OCI-LY3 (cell line): ENCODE data around the gene ARX.

Experiments
- H2AFZ ChIP-seq: fragments of 200-600, 300-600 bp; shearing (Covaris generic); 2 replicates; pipeline ENCODE4 v1.6.0; 2014; ENCODE audit warnings: antibody characterized with exemption, low read depth, low read length
- H3K27ac ChIP-seq: fragments of 200-600, 300-600 bp; sonication (generic); 2 replicates; pipeline ENCODE4 v1.5.1; 2014; ENCODE audit warnings: mild to moderate bottlenecking, low read length, moderate library complexity, mixed read lengths
- H3K27me3 ChIP-seq: fragments of 200-600, 300-600 bp; sonication (generic); 2 replicates; pipeline ENCODE4 v1.6.1; 2014; ENCODE audit warnings: low read depth, low read length, mixed read lengths
- H3K36me3 ChIP-seq: fragments of 200-600, 300-600 bp; sonication (generic); replicated peaks from 2 replicates; pipeline ENCODE3; 2014; ENCODE audit warnings: low read depth, low read length, mixed read lengths
- H3K4me1 ChIP-seq: fragments of 300-600, 200-600 bp; sonication (generic); 2 replicates; pipeline ENCODE4 v1.6.1; 2014; ENCODE audit warnings: low read length, mixed read lengths
- H3K4me2 ChIP-seq: fragments of 200-600, 300-600 bp; sonication (generic); 2 replicates; pipeline ENCODE4 v1.6.1; 2014; ENCODE audit warnings: low read length, mixed read lengths
- H3K4me3 ChIP-seq: fragments of 300-600, 200-600 bp; sonication (generic); 2 replicates; pipeline ENCODE4 v1.5.1; 2014; ENCODE audit warnings: antibody characterized with exemption, mild to moderate bottlenecking, low read length, moderate library complexity
- H3K79me2 ChIP-seq: fragments of 300-600, 200-600 bp; shearing (Covaris generic); 2 replicates; pipeline ENCODE4 v1.6.1; 2014; ENCODE audit warnings: mild to moderate bottlenecking, low read length, mixed read lengths
- H3K9ac ChIP-seq: fragments of 300-600, 200-600 bp; shearing (Covaris generic); 2 replicates; pipeline ENCODE4 v1.6.0; 2014; ENCODE audit warnings: mild to moderate bottlenecking, low read length, moderate library complexity
- H3K9me3 ChIP-seq: fragments of 200-600, 300-600 bp; shearing (Covaris generic); 2 replicates; pipeline ENCODE4 v1.6.1; 2014; ENCODE audit warnings: low read length, mixed read lengths; ENCODE audit not compliant: insufficient read depth
- H4K20me1 ChIP-seq: fragments of 200-600, 300-600 bp; sonication (generic); 2 replicates; pipeline ENCODE4 v1.6.1; 2016; ENCODE audit warnings: low read length, mixed read lengths; ENCODE audit not compliant: insufficient read depth
- CTCF ChIP-seq: fragments of 200-600, 300-600 bp; sonication (generic); IDR thresholded peaks from 2 replicates; pipeline ENCODE4 v1.5.1; 2014; ENCODE audit warnings: antibody characterized with exemption, low read length, low read depth
- EZH2phosphoT487 ChIP-seq: fragments of 200-600 bp; shearing (Covaris generic); IDR thresholded peaks from 2 replicates; pipeline ENCODE4 v1.6.1; 2018; ENCODE audit warnings: antibody characterized with exemption, mixed run types, low read depth

Gene ARX

DNA sequence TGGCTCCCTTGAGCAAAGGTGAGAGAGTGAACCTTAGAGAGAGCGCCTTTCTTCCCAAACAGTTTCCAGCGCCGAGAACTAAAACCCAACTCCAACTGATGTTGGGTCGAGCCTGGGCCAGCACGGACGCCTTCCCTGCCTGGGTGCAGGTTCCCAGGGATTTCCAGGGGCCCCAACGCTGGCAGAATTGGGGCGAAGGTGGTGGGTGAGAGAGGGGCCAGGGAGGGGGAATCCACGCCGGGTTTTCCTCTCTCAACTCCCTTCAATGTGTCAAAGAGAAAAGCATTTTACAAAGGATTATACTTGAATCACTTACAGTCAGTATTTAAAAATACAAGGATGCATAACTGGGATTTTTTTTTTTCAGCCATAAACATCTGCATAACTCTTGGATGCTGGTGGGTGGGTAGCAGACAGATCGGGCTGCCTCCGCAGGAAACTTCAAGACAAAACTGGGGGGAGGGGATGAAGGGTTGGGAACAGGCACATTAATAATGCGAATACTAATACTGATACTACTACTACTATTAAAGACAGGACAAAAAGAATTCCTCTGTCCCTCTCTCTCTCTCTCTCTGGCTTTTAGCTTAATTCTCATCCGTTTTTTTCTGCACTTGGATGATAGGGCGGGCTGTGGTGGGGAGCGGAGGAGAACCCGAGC lies 1.3 kb upstream of the ARX start:
- no peaks in the 10 kb centered on the region for H4K20me1 ChIP-seq
- H3K9me3 ChIP-seq = no peaks in the 10 kb centered on the region
- no peaks in the 10 kb centered on the region for H3K79me2 ChIP-seq
- TF ChIP-seq EZH2phosphoT487 (no peak), CTCF (no peak)
- no peak overlapping the region for H3K4me2 ChIP-seq
- no peak overlapping the region for H3K9ac ChIP-seq
- no peak overlapping the region for H3K4me3 ChIP-seq
- no peak overlapping the region for H2AFZ ChIP-seq
- H3K36me3 ChIP-seq = no peaks in the 10 kb centered on the region
- H3K4me1 ChIP-seq = no peaks in the 10 kb centered on the region
- H3K27me3 ChIP-seq = no peaks in the 10 kb centered on the region
- H3K27ac ChIP-seq = no peak overlapping the region

- H3K79me2 ChIP-seq = no peaks in the 10 kb centered on the region
- H3K27me3 ChIP-seq = no peaks in the 10 kb centered on the region
- no peak overlapping the region for H3K27ac ChIP-seq
- no peaks in the 10 kb centered on the region for H4K20me1 ChIP-seq
- no peaks in the 10 kb centered on the region for H3K4me1 ChIP-seq
- no peaks in the 10 kb centered on the region for H3K9me3 ChIP-seq
- no peaks in the 10 kb centered on the region for H3K36me3 ChIP-seq
- H3K9ac ChIP-seq = no peak overlapping the region
- TF ChIP-seq EZH2phosphoT487 (no peak), CTCF (no peak)
- no peak overlapping the region for H3K4me3 ChIP-seq
- no peak overlapping the region for H3K4me2 ChIP-seq
- H2AFZ ChIP-seq = no peak overlapping the region
These were observed 551 bp upstream of the ARX start for GRCh38 chrX:25016361-25016671.

GRCh38 chrX:25014366-25014838 lies 1.4 kb downstream of the ARX start:
- H3K4me1 ChIP-seq = no peaks in the 10 kb centered on the region
- H3K79me2 ChIP-seq = no peaks in the 10 kb centered on the region
- H3K36me3 ChIP-seq = no peaks in the 10 kb centered on the region
- no peak overlapping the region for H3K4me2 ChIP-seq
- no peak overlapping the region for H3K4me3 ChIP-seq
- H3K9ac ChIP-seq = no peak overlapping the region
- no peak for TF ChIP-seq CTCF
- TF ChIP-seq EZH2phosphoT487 = no peak
- no peaks in the 10 kb centered on the region for H3K9me3 ChIP-seq
- H4K20me1 ChIP-seq = no peaks in the 10 kb centered on the region
- H2AFZ ChIP-seq = no peak overlapping the region
- H3K27me3 ChIP-seq = no peaks in the 10 kb centered on the region
- no peak overlapping the region for H3K27ac ChIP-seq

DNA sequence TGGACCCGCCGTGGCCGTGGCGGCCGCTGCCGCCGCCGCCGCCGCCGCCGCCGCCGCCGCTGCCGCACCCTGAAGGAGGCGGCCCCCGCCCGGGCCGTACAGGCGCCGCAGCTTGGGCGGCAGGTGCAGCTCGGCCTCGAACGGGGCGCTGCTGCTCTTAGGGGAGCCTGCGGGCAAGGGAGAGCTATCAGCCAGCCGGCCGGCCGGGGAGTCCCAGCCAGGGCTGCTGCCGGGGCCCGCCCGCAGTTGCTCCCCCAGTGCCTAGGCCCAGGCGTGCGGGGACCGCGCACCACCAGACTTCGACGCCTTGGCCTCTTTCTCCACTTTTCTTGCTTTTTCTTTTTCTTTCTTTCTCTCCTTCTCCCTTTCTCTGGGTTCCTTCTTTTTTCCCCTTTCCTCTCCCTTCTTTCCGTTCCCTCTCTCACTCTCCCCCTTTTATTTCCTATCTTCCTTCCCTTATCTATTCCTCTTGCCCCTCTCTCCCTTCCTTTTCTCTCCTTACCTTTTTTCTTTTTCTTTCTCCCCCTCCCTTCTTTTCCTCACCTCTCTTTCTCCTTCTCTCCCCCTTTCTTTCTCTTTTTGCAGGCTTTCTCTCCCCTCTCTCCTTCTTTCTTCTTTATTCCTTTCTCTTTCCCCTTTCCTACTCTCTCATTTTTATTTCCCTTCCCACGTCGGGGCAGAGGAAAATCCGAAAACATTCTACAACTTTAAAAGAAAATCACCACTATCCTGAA lies 2.0 kb downstream of the ARX start:
- no peak overlapping the region for H3K4me3 ChIP-seq
- no peak overlapping the region for H3K27ac ChIP-seq
- no peak overlapping the region for H3K9ac ChIP-seq
- no peaks in the 10 kb centered on the region for H3K27me3 ChIP-seq
- no peaks in the 10 kb centered on the region for H4K20me1 ChIP-seq
- H3K36me3 ChIP-seq = no peaks in the 10 kb centered on the region
- no peaks in the 10 kb centered on the region for H3K9me3 ChIP-seq
- no peaks in the 10 kb centered on the region for H3K79me2 ChIP-seq
- H3K4me1 ChIP-seq = no peaks in the 10 kb centered on the region
- no peak overlapping the region for H2AFZ ChIP-seq
- no peak overlapping the region for H3K4me2 ChIP-seq
- TF ChIP-seq CTCF (no peak), EZH2phosphoT487 (no peak)
